RPMI7951 (cell line): Measurements from ENCODE around the gene PARN. TPM values are rescaled to one million over a fixed set of nuclear protein-coding genes. Genes with fewer than 3 reads are reported as not detected.
"Not testable (repeated sequence)": the region's sequence is repeated elsewhere in the genome, so short reads cannot be mapped to it uniquely, and the experiment has no call there.

ENCODE experiments used
- DNase-seq: peaks from one replicate; pipeline ENCODE4 v3.0.0-alpha.2; 2012; ENCODE audit warnings: low read depth
- total RNA-seq: library from RNA; depleted of rRNA; stranded (reverse); fragments of >200 nt; shearing (Covaris generic); gene quantifications from 2 replicates; pipeline ENCODE4 v1.2.3, GENCODE V29; 2014; rRNA removed

PARN gene
- total RNA-seq, 1 experiment from 2014 or later = 25.4 TPM

DNA sequence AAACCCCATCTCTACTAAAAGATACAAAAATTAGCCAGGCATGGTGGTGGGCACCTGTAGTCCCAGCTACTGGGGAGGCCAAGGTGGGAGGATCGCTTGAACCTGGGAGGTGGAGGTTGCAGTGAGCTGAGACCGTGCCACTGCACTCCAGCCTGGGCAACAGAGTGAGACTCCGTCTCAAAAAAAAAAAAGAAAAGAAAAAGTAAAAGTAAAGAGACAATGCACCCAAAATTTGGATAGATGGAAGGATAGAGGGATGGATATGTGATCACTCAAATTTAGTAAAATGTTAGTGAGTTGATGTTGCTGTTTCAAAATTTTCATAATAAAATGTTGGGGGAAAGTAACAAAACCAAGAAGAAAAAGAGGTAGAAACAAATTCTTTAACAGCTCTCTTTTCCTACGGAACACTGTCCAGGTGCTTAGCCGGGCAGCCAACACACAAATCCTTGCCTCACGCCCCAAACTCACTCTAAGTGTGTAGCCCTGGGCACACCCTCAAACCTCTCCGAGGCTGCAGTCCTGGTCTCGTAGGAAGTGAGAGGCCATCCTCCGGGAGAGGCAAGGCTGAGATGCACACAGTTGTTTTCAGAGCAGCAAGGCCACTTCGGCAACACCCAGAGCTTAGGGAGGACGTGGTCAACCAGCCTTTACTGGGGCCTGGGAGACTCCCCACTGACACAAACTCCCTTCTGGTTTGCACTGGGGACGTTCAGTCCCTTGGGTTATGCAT is 228.9 kb downstream of the PARN start:
- not testable (repeated sequence) for DNase-seq

DNA sequence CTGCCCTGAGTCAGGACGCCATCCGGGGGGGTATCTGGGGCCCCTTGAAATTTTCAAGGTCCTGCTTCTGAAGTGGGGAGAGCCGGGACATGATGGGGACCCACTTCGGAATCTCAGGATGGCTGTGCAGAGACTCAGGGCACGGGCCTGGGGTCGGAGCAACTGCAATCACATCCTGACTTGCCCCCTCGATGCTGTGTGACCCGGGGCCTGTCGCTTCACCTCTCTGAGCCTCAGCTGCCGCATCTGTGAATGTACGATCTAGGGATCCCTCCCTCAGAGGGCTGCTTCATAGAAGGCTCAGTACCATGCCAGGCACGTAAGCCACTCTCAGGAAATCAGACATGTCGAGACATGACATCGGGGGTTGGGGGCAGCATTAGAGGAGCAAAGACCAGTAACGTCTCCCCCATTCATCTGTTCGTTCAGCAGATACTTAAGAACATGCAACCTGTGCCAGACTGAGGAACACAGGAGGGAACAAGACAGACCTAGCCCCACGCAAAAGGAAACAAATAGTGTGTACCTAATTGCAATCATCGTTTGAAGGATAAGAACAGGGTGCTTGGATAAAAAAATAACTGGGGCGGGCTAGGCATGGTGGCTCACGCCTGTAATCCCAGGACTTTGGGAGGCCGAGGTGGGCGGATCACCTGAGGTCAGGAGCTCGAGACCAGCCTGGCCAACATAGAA is 229.6 kb downstream of the PARN start:
- DNase-seq = no peak

DNA sequence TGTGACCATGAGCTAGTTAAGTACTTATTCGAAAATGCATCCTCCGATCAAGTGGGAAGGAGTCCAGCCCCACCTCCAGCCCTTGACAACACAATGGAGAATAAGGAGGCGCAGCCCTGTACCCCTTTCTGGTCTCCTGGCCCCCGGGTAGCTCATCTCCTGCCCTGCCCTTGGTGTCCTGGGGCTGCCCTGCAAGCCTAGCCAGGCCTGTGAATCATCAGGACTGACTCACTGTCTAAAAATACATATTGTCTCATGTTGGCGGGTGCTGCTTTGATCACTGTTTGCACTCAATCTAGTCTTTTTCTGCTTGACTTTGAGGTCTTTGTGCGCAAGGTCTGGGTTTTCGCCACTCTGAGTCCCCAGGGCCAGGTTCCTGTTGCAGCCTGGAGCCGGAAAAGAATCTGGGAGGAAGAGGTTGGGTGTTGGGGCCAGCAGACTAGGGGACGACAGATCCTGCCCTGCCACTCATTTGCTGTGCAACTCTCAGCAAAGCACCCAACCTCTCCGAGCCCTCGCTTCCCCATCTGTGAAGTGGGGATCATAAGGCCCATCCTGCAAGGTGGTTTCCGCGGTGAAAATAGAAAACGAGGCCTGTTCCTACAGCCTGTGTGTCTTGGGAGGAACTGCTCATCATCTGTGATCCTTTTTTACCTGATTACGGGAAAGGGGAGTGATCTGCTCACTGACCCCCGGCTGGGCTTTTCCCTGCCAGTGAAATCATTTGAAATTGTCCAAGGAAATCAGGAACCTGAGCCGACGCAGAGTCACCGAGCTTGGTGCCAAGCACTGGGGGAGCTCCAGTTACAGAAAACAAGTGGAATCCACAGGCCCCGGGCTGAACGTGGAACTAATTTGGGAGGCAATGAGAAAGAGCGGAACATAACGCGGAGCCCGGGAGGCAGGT is 230.4 kb downstream of the PARN start:
- peak; percentile 86 for DNase-seq

DNA sequence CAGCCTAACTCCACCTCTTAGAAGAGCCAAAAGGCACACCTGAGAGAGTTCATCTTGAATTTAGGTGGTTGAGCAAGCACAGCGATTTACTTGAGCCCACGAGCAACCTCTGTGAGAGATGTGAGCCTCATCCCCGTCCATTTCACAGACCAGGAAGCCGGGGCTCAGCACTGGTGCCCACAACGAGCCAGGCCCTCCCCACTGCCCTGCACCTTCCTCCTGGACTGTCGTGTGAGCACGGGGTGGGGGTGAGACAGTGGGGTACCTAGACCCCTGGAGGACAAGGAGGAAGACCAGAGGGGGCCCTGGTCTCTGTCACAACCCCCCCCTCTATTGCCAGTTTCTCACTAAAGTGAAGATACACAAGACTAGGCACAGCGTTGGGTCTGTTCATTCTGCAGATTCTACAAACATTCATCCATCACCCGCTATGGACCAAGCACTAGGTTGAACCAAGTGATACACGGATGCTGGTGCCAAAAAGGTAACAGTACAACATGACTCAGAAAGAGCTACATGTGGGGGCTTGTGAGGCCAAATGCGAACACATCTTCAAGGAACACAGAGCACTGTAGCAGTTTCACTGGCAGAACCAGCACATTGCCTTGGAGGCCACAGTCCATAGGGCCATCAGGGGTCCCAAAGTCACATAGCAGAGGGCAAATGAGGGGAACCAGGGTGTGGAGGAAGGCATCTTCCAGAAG is 231.9 kb downstream of the PARN start:
- no peak for DNase-seq

DNA sequence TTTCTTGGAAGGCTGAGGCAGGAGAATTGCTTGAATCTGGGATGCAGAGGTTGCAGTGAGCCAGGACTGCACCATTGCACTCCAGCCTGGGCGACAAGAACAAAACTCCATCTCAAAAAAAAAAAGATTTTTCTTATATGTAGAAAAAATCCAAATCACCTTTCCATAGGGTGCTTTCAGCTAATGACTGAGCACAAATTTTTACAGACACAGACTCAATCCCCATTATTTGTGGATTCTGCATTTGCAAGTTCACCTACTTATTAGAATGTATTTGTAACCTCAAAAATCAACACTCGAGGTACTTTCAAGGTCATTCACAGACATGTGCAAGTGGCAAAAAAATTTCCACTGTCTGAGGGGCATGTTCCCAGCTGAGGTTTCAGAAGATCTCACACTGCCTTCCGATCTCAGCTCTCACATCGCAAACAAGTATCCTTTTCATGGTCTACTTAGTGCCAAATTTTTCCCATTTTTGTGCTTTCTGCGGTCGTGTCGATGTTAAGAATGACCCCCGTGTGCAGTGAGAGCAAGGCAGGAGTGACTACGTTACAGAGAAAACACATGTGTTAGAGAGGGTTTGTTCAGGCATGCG is 234.3 kb downstream of the PARN start:
- DNase-seq = peak; percentile 45

DNA sequence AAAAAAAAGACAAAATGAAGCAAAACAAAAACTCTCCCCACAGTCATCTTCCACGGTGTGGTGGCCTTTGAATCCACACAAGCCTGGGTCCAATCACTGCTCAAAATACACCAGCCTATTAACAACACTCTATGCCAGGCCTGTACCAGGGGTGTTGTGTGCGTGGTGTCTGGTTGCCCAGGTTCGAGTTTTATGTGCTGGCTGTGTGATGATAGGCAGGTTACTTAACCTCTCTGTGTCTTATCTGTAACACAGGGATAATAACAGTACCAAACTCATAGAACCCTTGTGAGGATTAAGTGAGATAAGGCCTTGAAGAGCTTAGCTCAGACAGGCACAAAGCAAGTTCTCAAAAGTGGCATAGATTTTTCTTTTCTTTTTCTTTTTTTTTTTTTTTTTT is 235.2 kb downstream of the PARN start:
- DNase-seq = no peak

DNA sequence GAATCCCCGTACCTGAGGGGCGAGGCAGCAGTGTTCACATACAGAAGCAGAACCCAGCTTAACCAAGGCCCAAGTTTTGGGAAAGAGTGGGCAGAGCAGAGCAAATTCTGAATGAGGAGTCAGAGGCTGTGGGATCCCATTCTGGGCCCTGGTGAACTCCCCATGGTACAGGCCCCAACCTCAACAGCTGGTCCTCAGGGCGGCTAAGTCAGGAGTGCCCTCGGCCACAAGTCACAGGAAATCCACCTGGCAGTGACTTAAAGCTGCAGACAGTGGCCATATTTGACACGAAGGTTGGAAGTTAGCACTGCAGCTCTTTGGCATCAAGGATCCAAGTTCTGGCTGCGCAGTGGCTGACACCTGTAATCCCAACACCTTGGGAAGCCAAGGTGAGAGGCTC is 237.1 kb downstream of the PARN start:
- DNase-seq = no peak

DNA sequence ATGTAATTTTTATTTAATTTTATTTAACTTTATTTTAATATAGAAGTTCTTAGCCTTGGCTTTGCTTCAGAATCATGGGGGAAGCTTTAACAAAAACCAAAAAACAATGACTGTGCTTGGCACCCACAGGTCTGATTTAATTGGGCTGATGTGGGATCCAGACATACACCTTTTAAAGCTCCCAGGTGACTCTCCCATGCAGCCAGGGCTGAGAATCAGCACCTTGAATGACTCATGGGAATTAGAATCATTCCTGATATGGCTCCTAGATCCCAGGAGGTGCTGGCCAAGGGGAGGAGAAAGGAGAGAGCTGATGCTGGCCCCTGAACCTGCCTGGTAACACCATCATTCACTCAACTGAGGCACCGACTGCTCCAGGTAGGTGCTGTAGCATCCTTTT is 240.7 kb downstream of the PARN start:
- no peak for DNase-seq

DNA sequence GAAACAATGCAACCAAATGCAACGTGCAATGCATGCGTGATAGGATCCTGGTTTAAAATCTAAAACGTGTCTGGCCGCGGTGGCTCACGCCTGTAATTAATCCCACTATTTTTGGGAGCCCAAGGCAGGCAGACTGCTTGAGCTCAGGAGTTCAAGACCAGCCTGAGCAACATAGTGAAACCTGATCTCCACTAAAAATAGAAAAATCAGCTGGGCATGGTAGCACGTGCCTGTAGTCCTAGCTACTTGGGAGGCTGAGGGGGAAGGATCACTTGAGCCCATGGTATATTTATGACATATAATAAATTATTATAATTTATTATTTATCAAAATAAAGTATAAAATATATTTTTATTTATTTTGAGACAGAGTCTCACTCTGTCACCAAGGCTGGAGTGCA is 241.8 kb downstream of the PARN start:
- no peak for DNase-seq

DNA sequence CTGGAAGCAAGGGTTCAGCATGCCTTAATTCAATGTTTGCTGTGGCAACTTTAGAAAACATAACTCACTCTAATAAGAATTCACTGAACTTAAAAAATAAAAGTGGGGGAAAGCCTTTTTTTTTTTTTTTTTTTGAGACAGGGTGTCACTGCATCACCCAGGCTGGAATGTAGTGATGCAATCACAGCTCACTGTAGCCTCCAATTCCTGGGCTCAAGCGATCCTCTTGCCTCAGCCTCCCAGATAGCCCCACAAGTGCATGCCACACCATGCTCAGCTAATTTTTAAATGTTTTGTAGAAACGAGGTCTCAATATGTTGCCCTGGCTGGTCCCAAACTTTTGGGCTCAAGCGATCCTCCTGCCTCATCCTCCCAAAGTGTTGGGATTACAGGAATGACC is 243.9 kb downstream of the PARN start:
- no peak for DNase-seq

Other genes with a start within 250 kb of the PARN start
- 118 and 120 TPM in 2 replicates for gene BFAR, start 2.7 kb upstream of the PARN start, total RNA-seq
- not detected in 2 replicates for gene PLA2G10, start 64.0 kb upstream of the PARN start, total RNA-seq
- 0.29 and 0.48 TPM in 2 replicates for gene NPIPA3, start 73.2 kb upstream of the PARN start, total RNA-seq
- gene NPIPA2, start 112.3 kb upstream of the PARN start, total RNA-seq = 0.29 and 4.3 TPM in 2 replicates
- 53.4 and 55.2 TPM in 2 replicates for gene NOMO1, start 203.5 kb upstream of the PARN start, total RNA-seq